A673 (cell line): Measurements from ENCODE around the gene SLITRK3. TPM values are rescaled to one million over a fixed set of nuclear protein-coding genes. Genes with fewer than 3 reads are reported as not detected.

Experiments used
- BruUV-seq: library from RNA; stranded (reverse); fragments of 400-500 nt; replicated peaks from 2 replicates; lab custom pipeline; 2021; lab: Mats Ljungman, UMichigan
- CTCF ChIA-PET: fragments of 300-600 bp; sonication (Branson Sonifier 250); formaldehyde crosslinking; loops from one replicate; lab custom pipeline; 2022; ENCODE audit warnings: antibody characterized with exemption; lab: Charles Lee
- POLR2A ChIA-PET: fragments of 300-600 bp; sonication (Branson Sonifier 250); formaldehyde crosslinking; loops from one replicate; lab custom pipeline; 2022; ENCODE audit warnings: antibody characterized with exemption; ENCODE audit not compliant: low non-redundant PET; lab: Charles Lee
- DNase-seq: peaks from one replicate; pipeline ENCODE4 v3.0.0-alpha.2; 2015; ENCODE audit warnings: low spot score
- H3K27ac ChIP-seq: fragments of 200-600 bp; sonication (generic); 2 replicates; pipeline ENCODE4 v1.5.1; 2016; ENCODE audit warnings: mixed run types, low read depth, mild to moderate bottlenecking, mixed read lengths, antibody characterized with exemption, low read length; ENCODE audit not compliant: poor library complexity, severe bottlenecking
- H3K27me3 ChIP-seq: fragments of 200-600 bp; sonication (generic); replicated peaks from 2 replicates; pipeline ENCODE4 v1.6.1; 2017; ENCODE audit warnings: mixed run types, low read depth, mild to moderate bottlenecking, mixed read lengths, antibody characterized with exemption, low read length; ENCODE audit not compliant: insufficient read depth, poor library complexity
- H3K36me3 ChIP-seq: fragments of 200-600 bp; sonication (generic); 2 replicates; pipeline ENCODE4 v1.6.1; 2016; ENCODE audit warnings: mixed run types, mild to moderate bottlenecking, mixed read lengths, antibody characterized with exemption, low read length; ENCODE audit not compliant: insufficient read depth, poor library complexity, severe bottlenecking
- H3K4me1 ChIP-seq: fragments of 200-600 bp; sonication (generic); 2 replicates; pipeline ENCODE4 v1.6.1; 2017; ENCODE audit warnings: mixed run types, mild to moderate bottlenecking, mixed read lengths, antibody characterized with exemption, low read length; ENCODE audit not compliant: insufficient read depth, poor library complexity, severe bottlenecking
- H3K4me3 ChIP-seq: fragments of 200-600 bp; sonication (generic); 2 replicates; pipeline ENCODE4 v1.5.1; 2016; ENCODE audit warnings: low read depth, mixed run types, mild to moderate bottlenecking, mixed read lengths, low read length; ENCODE audit not compliant: poor library complexity, severe bottlenecking
- H3K9me3 ChIP-seq: fragments of 200-600 bp; sonication (generic); 2 replicates; pipeline ENCODE4 v1.6.1; 2016; ENCODE audit warnings: mixed run types, low read depth, mild to moderate bottlenecking, mixed read lengths, antibody characterized with exemption, low read length; ENCODE audit not compliant: poor library complexity, severe bottlenecking
- EZH2 ChIP-seq: fragments of 200-600 bp; sonication (generic); IDR thresholded peaks from 2 replicates; pipeline ENCODE4 v1.6.1; 2017; ENCODE audit warnings: borderline replicate concordance, low read depth, mild to moderate bottlenecking, mixed read lengths, antibody characterized with exemption, low read length; ENCODE audit not compliant: poor library complexity, severe bottlenecking
- intact Hi-C: fragments of 100-400 bp; cut with micrococcal nuclease; formaldehyde crosslinking; loops from one replicate; pipeline ENCODE4 v1.10.0; 2022; ENCODE audit not compliant: unreplicated experiment
- total RNA-seq: library from RNA; stranded (reverse); gene quantifications from 2 replicates; pipeline ENCODE4 v1.2.3, GENCODE V29; 2021
- TF ChIP-seq, protein P1 (sequence below): fragments of 300-800, 200-600 bp; sonication (generic); conservative IDR thresholded peaks from 2 replicates; pipeline ENCODE4 v1.5.1; 2017; ENCODE audit warnings: low read depth, mild to moderate bottlenecking, antibody characterized with exemption, low read length, moderate library complexity, mixed read lengths

SLITRK3 gene
- total RNA-seq, 1 experiment from 2014 or later, result 5.2 TPM

DNA sequence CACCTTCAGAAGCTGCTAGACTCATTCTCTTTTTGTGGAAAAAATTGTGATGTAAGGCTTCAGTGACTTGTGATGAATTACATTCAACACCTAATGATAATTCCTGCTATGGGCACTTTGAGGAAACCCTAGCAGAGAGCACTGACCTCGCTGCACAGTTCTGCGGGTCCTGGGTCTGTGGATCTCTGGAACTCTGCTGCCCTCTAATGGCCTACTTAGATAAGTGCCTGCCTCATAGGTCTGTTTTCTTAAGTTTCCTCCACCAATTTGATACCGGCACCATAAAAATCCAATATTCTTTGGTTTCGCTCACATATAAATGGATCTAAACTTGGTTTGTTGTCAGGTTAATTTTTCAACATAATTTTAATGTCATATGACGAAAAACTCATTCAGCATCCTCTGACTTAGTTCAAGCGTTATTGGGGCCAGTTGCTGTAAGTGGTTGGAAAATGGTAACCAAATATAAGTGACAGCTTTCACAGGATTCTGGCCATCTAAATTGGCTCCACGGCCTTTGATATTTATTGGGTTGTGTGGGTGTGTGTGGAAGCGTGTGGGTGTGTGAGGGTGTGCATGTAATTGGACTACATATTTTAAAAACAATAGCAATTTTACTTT, 10.4 kb downstream of the SLITRK3 start:
- CTCF ChIA-PET, result no interaction called here
- Histone ChIP-seq H3K27ac (no peak overlapping the region), H3K4me3 (no peak overlapping the region), H3K27me3 (no peaks in the 10 kb centered on the region), H3K4me1 (peaks cover 20% of the 10 kb centered on the region), H3K9me3 (no peaks in the 10 kb centered on the region), H3K36me3 (no peaks in the 10 kb centered on the region)
- TF ChIP-seq EZH2, result no peak
- TF ChIP-seq, protein P1, sequence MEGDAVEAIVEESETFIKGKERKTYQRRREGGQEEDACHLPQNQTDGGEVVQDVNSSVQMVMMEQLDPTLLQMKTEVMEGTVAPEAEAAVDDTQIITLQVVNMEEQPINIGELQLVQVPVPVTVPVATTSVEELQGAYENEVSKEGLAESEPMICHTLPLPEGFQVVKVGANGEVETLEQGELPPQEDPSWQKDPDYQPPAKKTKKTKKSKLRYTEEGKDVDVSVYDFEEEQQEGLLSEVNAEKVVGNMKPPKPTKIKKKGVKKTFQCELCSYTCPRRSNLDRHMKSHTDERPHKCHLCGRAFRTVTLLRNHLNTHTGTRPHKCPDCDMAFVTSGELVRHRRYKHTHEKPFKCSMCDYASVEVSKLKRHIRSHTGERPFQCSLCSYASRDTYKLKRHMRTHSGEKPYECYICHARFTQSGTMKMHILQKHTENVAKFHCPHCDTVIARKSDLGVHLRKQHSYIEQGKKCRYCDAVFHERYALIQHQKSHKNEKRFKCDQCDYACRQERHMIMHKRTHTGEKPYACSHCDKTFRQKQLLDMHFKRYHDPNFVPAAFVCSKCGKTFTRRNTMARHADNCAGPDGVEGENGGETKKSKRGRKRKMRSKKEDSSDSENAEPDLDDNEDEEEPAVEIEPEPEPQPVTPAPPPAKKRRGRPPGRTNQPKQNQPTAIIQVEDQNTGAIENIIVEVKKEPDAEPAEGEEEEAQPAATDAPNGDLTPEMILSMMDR, result peak; percentile 87
- peak; percentile 80 for DNase-seq
- BruUV-seq, result no TSS peak
- intact Hi-C loops, result loop anchor here (2.0 to 5.0 kb wide), 2 partner anchors 1573 to 1709 kb away; no protein-coding TSS in a partner anchor
- POLR2A ChIA-PET, result no interaction called here

DNA sequence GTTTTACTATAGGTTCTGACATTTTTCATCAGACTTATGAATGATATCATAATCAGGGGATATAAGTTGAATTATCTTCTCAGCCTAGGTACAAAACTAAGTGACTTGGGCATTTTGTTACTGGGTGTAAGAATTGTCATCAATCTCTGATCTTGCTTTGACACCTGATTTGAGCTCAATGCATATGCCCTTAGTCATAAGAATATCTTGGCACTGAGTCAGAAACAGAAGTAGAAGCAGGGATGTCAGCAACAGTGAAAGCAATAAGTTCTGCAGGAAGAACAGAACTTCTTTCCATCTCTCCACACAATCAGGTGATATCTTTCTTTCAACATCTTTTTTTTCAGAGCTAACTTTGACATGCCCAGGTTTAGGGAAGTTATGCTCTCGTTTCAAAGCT, 14.6 kb downstream of the SLITRK3 start:
- intact Hi-C loops, result no loop called here
- BruUV-seq, result no TSS peak
- no peak overlapping the region for H3K27ac ChIP-seq
- H3K4me3 ChIP-seq, result no peak overlapping the region
- DNase-seq, result no peak
- ChIA-PET CTCF (no interaction called here), POLR2A (no interaction called here)
- no peaks in the 10 kb centered on the region for H3K36me3 ChIP-seq
- no peaks in the 10 kb centered on the region for H3K27me3 ChIP-seq
- H3K9me3 ChIP-seq, result no peaks in the 10 kb centered on the region
- no peak for TF ChIP-seq EZH2
- TF ChIP-seq, protein P1, result no peak
- peaks cover 17% of the 10 kb centered on the region for H3K4me1 ChIP-seq

DNA sequence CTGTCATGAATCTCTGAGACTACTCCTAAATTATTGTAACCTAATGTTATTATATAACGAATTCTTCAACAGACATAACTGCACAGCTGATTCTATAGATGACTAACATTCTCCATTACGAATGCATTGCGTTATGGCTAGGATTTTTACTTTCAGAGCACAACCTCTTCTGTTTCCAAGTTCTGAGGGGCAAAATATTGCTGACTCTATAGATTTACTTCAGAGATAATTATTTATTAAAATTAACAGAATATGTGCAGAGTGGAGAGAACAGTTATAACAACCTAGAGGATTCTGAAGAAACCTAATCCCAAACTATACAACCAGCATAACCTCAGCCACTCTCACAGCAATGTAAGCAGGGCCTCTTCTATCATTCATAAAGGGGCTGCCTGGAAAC, 25.9 kb downstream of the SLITRK3 start:
- ChIA-PET POLR2A (no interaction called here), CTCF (no interaction called here)
- BruUV-seq, result no TSS peak
- H3K9me3 ChIP-seq, result no peaks in the 10 kb centered on the region
- DNase-seq, result no peak
- H3K36me3 ChIP-seq, result no peaks in the 10 kb centered on the region
- intact Hi-C loops, result no loop called here
- H3K4me3 ChIP-seq, result no peak overlapping the region
- no peaks in the 10 kb centered on the region for H3K27me3 ChIP-seq
- no peaks in the 10 kb centered on the region for H3K4me1 ChIP-seq
- no peak overlapping the region for H3K27ac ChIP-seq
- TF ChIP-seq, protein P1, result no peak
- TF ChIP-seq EZH2, result no peak
